Measurements from ENCODE around the gene MTHFD2.

The MTHFD2 gene

DNA sequence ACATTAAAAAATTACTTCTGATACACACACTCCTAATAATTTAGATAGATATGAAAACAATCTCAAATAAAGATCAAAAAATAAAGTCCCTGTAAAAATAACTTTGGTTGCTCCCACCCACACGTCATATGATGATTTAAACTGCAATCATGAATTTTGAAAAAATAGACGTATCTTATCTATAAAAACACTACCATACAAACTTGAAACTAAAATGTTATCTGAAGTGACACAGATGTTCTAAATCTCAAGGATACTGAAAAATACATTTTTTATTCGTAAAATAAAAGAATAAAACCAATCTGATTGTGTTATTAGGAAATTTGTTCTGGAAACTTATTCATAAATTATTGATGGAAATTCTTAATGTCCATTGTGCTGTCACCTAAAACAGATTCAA is 42.6 kb upstream of the MTHFD2 start:
- no peaks in the 10 kb centered on the region for H3K27me3 ChIP-seq (ENCODE audit: control insufficient read depth in 3 of 3, insufficient read depth in 3 of 3, low read depth in 1 of 3, low read length in 3 of 3)
- H3K14ac ChIP-seq (ENCODE audit: low read length) = no peak overlapping the region
- no CpG with 5 or more reads among the region's 3 CpGs for WGBS, 2 donors (ENCODE audit: extremely low coverage in 2 of 2, insufficient read length in 2 of 2, insufficient replicate concordance in 1 of 2)
- no peak overlapping the region for H4K8ac ChIP-seq (ENCODE audit: low read depth, low read length)
- no peak overlapping the region for H2BK5ac ChIP-seq (ENCODE audit: low read length)
- H3K4ac ChIP-seq (ENCODE audit: low read length) = no peak overlapping the region
- H3K36me3 ChIP-seq (replicated peaks in 1 of 2; ENCODE audit: control insufficient read depth in 2 of 2, insufficient read depth in 2 of 2, low read length in 2 of 2) = peaks cover 18 to 99% of the 10 kb centered on the region in 2 donors
- H2BK12ac ChIP-seq (ENCODE audit: low read length) = no peak overlapping the region
- H3K4me1 ChIP-seq (ENCODE audit: control insufficient read depth in 2 of 2, insufficient read depth in 1 of 2, low read depth in 1 of 2, low read length in 2 of 2) = no peaks in the 10 kb centered on the region
- no peak overlapping the region for H2BK120ac ChIP-seq (ENCODE audit: low read depth, low read length)
- H2AFZ ChIP-seq (ENCODE audit: low read length) = no peak overlapping the region
- no peak overlapping the region for H3K4me2 ChIP-seq (ENCODE audit: insufficient read depth, low read length, poor library complexity, severe bottlenecking)
- no peak overlapping the region for H3K9ac ChIP-seq (ENCODE audit: low read depth, low read length, poor library complexity)
- H4K91ac ChIP-seq (ENCODE audit: low read depth, low read length, poor library complexity) = no peak overlapping the region
- no peak overlapping the region for H3K27ac ChIP-seq (replicated peaks; ENCODE audit: low read length)
- H3K18ac ChIP-seq (ENCODE audit: low read length) = no peak overlapping the region
- DNase-seq (ENCODE audit: low spot score) = no peak
- H3K23ac ChIP-seq (ENCODE audit: low read depth, low read length, poor library complexity) = no peak overlapping the region
- H2BK15ac ChIP-seq (ENCODE audit: low read length) = no peak overlapping the region
- no peaks in the 10 kb centered on the region for H3K79me1 ChIP-seq (ENCODE audit: low read depth, low read length)
- H2AK5ac ChIP-seq (ENCODE audit: low read depth, low read length) = no peak overlapping the region
- no peak overlapping the region for H3K4me3 ChIP-seq (ENCODE audit: low read length in 2 of 2)
- H3K9me3 ChIP-seq (replicated peaks in 1 of 2; ENCODE audit: control insufficient read depth in 2 of 2, insufficient read depth in 1 of 2, low read depth in 1 of 2, low read length in 2 of 2) = no peaks in the 10 kb centered on the region

DNA sequence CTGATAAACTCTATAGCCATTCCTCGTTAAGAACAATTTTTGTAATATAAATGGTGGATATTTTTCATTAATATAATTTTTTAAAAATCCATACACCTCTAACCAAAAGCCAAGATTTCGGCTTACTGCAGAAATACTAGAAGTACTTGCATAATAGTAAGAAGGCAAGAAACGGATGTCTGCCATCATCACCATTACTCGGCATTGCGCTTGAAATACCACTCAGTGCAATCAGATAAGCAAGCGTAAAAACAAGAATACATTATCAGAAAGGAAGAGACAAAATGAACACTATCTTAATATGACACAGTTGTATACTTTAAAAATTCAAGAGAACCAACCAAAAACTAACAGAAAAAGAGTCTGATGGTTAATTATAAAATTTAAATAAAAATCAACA is 35.5 kb upstream of the MTHFD2 start:
- no peak overlapping the region for H2BK12ac ChIP-seq (ENCODE audit: low read length)
- H2AK5ac ChIP-seq (ENCODE audit: low read depth, low read length) = no peak overlapping the region
- no peak overlapping the region for H2BK120ac ChIP-seq (ENCODE audit: low read depth, low read length)
- H3K18ac ChIP-seq (ENCODE audit: low read length) = no peak overlapping the region
- H3K27me3 ChIP-seq (ENCODE audit: control insufficient read depth in 3 of 3, insufficient read depth in 3 of 3, low read depth in 1 of 3, low read length in 3 of 3) = no peaks in the 10 kb centered on the region
- H3K4ac ChIP-seq (ENCODE audit: low read length) = no peak overlapping the region
- peaks cover 30 to 99% of the 10 kb centered on the region in 2 donors for H3K36me3 ChIP-seq (replicated peaks in 1 of 2; ENCODE audit: control insufficient read depth in 2 of 2, insufficient read depth in 2 of 2, low read length in 2 of 2)
- H2BK5ac ChIP-seq (ENCODE audit: low read length) = no peak overlapping the region
- no peak for DNase-seq (ENCODE audit: low spot score)
- no peak overlapping the region for H3K14ac ChIP-seq (ENCODE audit: low read length)
- no peaks in the 10 kb centered on the region for H3K4me1 ChIP-seq (ENCODE audit: control insufficient read depth in 2 of 2, insufficient read depth in 1 of 2, low read depth in 1 of 2, low read length in 2 of 2)
- H4K8ac ChIP-seq (ENCODE audit: low read depth, low read length) = no peak overlapping the region
- H3K4me3 ChIP-seq (ENCODE audit: low read length in 2 of 2) = no peak overlapping the region
- no peak overlapping the region for H3K23ac ChIP-seq (ENCODE audit: low read depth, low read length, poor library complexity)
- peaks cover 0 to 8% of the 10 kb centered on the region in 2 donors for H3K9me3 ChIP-seq (replicated peaks in 1 of 2; ENCODE audit: control insufficient read depth in 2 of 2, insufficient read depth in 1 of 2, low read depth in 1 of 2, low read length in 2 of 2)
- H3K9ac ChIP-seq (ENCODE audit: low read depth, low read length, poor library complexity) = no peak overlapping the region
- WGBS, 2 donors (ENCODE audit: extremely low coverage in 2 of 2, insufficient read length in 2 of 2, insufficient replicate concordance in 1 of 2) = no CpG with 5 or more reads among the region's 6 CpGs
- no peak overlapping the region for H3K27ac ChIP-seq (replicated peaks; ENCODE audit: low read length)
- H2AFZ ChIP-seq (ENCODE audit: low read length) = no peak overlapping the region
- H3K4me2 ChIP-seq (ENCODE audit: insufficient read depth, low read length, poor library complexity, severe bottlenecking) = no peak overlapping the region
- no peaks in the 10 kb centered on the region for H3K79me1 ChIP-seq (ENCODE audit: low read depth, low read length)
- H4K91ac ChIP-seq (ENCODE audit: low read depth, low read length, poor library complexity) = no peak overlapping the region
- H2BK15ac ChIP-seq (ENCODE audit: low read length) = no peak overlapping the region

DNA sequence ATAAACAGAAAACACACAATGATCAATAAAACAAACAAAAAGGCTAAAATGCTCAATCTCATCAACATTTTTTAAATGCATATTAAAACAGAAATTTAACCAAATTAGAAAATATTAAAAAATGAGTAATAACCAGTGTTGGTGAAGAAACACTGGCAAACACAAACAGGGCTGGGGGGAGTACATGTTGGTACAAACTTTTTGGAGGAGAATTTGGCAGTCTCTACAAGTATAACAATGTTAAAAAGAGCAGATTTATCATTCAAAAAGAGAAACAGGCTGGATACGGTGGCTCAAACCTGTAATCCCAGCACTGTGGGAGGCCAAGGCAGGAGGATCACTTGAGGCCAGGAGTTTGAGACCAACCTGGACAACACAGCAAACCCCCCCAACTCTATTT is 33.7 kb upstream of the MTHFD2 start:
- Histone ChIP-seq H3K4ac (ENCODE audit: low read length) (no peak overlapping the region), H2BK12ac (ENCODE audit: low read length) (no peak overlapping the region), H2AK5ac (ENCODE audit: low read depth, low read length) (no peak overlapping the region), H2BK5ac (ENCODE audit: low read length) (no peak overlapping the region), H3K27me3 (ENCODE audit: control insufficient read depth in 3 of 3, insufficient read depth in 3 of 3, low read depth in 1 of 3, low read length in 3 of 3) (no peaks in the 10 kb centered on the region), H3K14ac (ENCODE audit: low read length) (no peak overlapping the region), H3K4me1 (ENCODE audit: control insufficient read depth in 2 of 2, insufficient read depth in 1 of 2, low read depth in 1 of 2, low read length in 2 of 2) (no peaks in the 10 kb centered on the region), H4K8ac (ENCODE audit: low read depth, low read length) (no peak overlapping the region), H3K36me3 (replicated peaks in 1 of 2; ENCODE audit: control insufficient read depth in 2 of 2, insufficient read depth in 2 of 2, low read length in 2 of 2) (peaks cover 27 to 99% of the 10 kb centered on the region in 2 donors), H4K91ac (ENCODE audit: low read depth, low read length, poor library complexity) (no peak overlapping the region), H3K4me3 (ENCODE audit: low read length in 2 of 2) (no peak overlapping the region), H2BK120ac (ENCODE audit: low read depth, low read length) (no peak overlapping the region), H3K27ac (replicated peaks; ENCODE audit: low read length) (no peak overlapping the region), H3K9ac (ENCODE audit: low read depth, low read length, poor library complexity) (no peak overlapping the region), H3K79me1 (ENCODE audit: low read depth, low read length) (no peaks in the 10 kb centered on the region), H3K18ac (ENCODE audit: low read length) (no peak overlapping the region), H3K9me3 (replicated peaks in 1 of 2; ENCODE audit: control insufficient read depth in 2 of 2, insufficient read depth in 1 of 2, low read depth in 1 of 2, low read length in 2 of 2) (peaks cover 0 to 8% of the 10 kb centered on the region in 2 donors), H2AFZ (ENCODE audit: low read length) (no peak overlapping the region), H3K4me2 (ENCODE audit: insufficient read depth, low read length, poor library complexity, severe bottlenecking) (no peak overlapping the region), H2BK15ac (ENCODE audit: low read length) (no peak overlapping the region), H3K23ac (ENCODE audit: low read depth, low read length, poor library complexity) (no peak overlapping the region)
- no CpG with 5 or more reads among the region's 1 CpG for WGBS, 2 donors (ENCODE audit: extremely low coverage in 2 of 2, insufficient read length in 2 of 2, insufficient replicate concordance in 1 of 2)
- DNase-seq (ENCODE audit: low spot score) = no peak

DNA sequence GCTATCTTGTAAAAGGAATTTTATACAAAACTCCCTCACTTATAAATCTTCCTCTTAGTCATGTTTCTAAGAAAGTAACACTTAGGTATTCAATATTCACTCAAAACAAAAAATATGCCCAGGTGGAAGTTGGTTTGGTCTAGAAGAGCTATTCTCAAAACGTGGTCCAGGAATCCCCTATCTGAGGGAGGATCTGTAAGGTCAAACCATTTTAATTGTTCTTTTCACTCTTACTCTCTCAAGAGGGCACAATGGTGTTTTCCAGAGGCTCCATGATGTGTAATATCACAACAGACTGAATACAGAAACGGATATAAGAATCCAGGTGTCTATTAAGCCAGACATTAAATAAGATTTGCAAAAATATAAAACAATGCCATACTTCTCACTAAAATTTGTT is 29.7 kb upstream of the MTHFD2 start:
- no peak overlapping the region for H3K9ac ChIP-seq (ENCODE audit: low read depth, low read length, poor library complexity)
- DNase-seq (ENCODE audit: low spot score) = no peak
- H2BK5ac ChIP-seq (ENCODE audit: low read length) = no peak overlapping the region
- no peak overlapping the region for H2AK5ac ChIP-seq (ENCODE audit: low read depth, low read length)
- H2BK12ac ChIP-seq (ENCODE audit: low read length) = no peak overlapping the region
- no peak overlapping the region for H3K4me3 ChIP-seq (ENCODE audit: low read length in 2 of 2)
- no peak overlapping the region for H3K4ac ChIP-seq (ENCODE audit: low read length)
- H3K36me3 ChIP-seq (replicated peaks in 1 of 2; ENCODE audit: control insufficient read depth in 2 of 2, insufficient read depth in 2 of 2, low read length in 2 of 2) = peaks cover 22 to 94% of the 10 kb centered on the region in 2 donors
- H3K27ac ChIP-seq (replicated peaks; ENCODE audit: low read length) = no peak overlapping the region
- H3K9me3 ChIP-seq (replicated peaks in 1 of 2; ENCODE audit: control insufficient read depth in 2 of 2, insufficient read depth in 1 of 2, low read depth in 1 of 2, low read length in 2 of 2) = peaks cover 0 to 8% of the 10 kb centered on the region in 2 donors
- peaks cover 2% of the 10 kb centered on the region for H3K79me1 ChIP-seq (ENCODE audit: low read depth, low read length)
- no peak overlapping the region for H4K8ac ChIP-seq (ENCODE audit: low read depth, low read length)
- no peak overlapping the region for H3K14ac ChIP-seq (ENCODE audit: low read length)
- H3K4me2 ChIP-seq (ENCODE audit: insufficient read depth, low read length, poor library complexity, severe bottlenecking) = no peak overlapping the region
- H2BK15ac ChIP-seq (ENCODE audit: low read length) = no peak overlapping the region
- H3K23ac ChIP-seq (ENCODE audit: low read depth, low read length, poor library complexity) = no peak overlapping the region
- H3K18ac ChIP-seq (ENCODE audit: low read length) = no peak overlapping the region
- H4K91ac ChIP-seq (ENCODE audit: low read depth, low read length, poor library complexity) = no peak overlapping the region
- no peaks in the 10 kb centered on the region for H3K27me3 ChIP-seq (ENCODE audit: control insufficient read depth in 3 of 3, insufficient read depth in 3 of 3, low read depth in 1 of 3, low read length in 3 of 3)
- no peaks in the 10 kb centered on the region for H3K4me1 ChIP-seq (ENCODE audit: control insufficient read depth in 2 of 2, insufficient read depth in 1 of 2, low read depth in 1 of 2, low read length in 2 of 2)
- no peak overlapping the region for H2BK120ac ChIP-seq (ENCODE audit: low read depth, low read length)
- WGBS, 2 donors (ENCODE audit: extremely low coverage in 2 of 2, insufficient read length in 2 of 2, insufficient replicate concordance in 1 of 2) = no CpG with 5 or more reads among the region's 2 CpGs
- H2AFZ ChIP-seq (ENCODE audit: low read length) = no peak overlapping the region
